Stimulated activated CD4-positive, alpha-beta T cell treated with anti-CD3 and anti-CD28 coated beads, Interleukin-2, amount 100 ng/mL, for 24 hours (primary cell): Measurements from ENCODE around the gene CCDC138.

Source experiments
- DNase-seq, 2 donors: peaks; one replicate each; pipeline ENCODE4 v3.0.0-alpha.2; 2020

CCDC138 gene

GRCh38 chr2:108919571-108920373 lies 133.2 kb downstream of the CCDC138 start:
- no peak for DNase-seq

- DNase-seq, result no peak
Observed at GRCh38 chr2:108920686-108921085, 134.1 kb downstream of the CCDC138 start.

GRCh38 chr2:108921096-108922030 lies 134.8 kb downstream of the CCDC138 start:
- DNase-seq, result no peak

- no peak for DNase-seq
Observed at GRCh38 chr2:108922141-108922915, 135.8 kb downstream of the CCDC138 start.

- no peak for DNase-seq
Observed at GRCh38 chr2:108923019-108923700, 136.6 kb downstream of the CCDC138 start.

GRCh38 chr2:108923736-108924579 lies 137.4 kb downstream of the CCDC138 start:
- DNase-seq, result no peak

- no peak for DNase-seq
Observed at GRCh38 chr2:108924580-108925251, 138.1 kb downstream of the CCDC138 start.

- DNase-seq, result no peak
Observed at GRCh38 chr2:108925286-108925685, 138.7 kb downstream of the CCDC138 start.

- DNase-seq, result no peak
Observed at GRCh38 chr2:108925735-108926134, 139.2 kb downstream of the CCDC138 start.
